RWPE1 (cell line): Measurements from ENCODE around the gene CNTN5.
"Not testable (repeated sequence)": the region's sequence is repeated elsewhere in the genome, so short reads cannot be mapped to it uniquely, and the experiment has no call there.

Source experiments
- CTCF ChIA-PET: fragments of 350-600 bp; sonication (Branson Sonifier 250); formaldehyde crosslinking; extraction: SDS; loops from one replicate; lab custom pipeline; 2021; lab: Yijun Ruan, JAX
- POLR2A ChIA-PET: fragments of 400-600 bp; formaldehyde crosslinking; extraction: SDS; loops from one replicate; lab custom pipeline; 2020; ENCODE audit warnings: antibody characterized with exemption; ENCODE audit not compliant: low non-redundant PET; lab: Yijun Ruan, JAX
- DNase-seq: peaks from one replicate; pipeline ENCODE4 v3.0.0; 2012; ENCODE audit warnings: low spot score
- H3K27ac ChIP-seq: fragments of 450-650 bp; 2 replicates; pipeline ENCODE4 v1.5.1; 2017
- CTCF ChIP-seq: fragments of 450-650 bp; conservative IDR thresholded peaks from 2 replicates; pipeline ENCODE4 v1.5.1; 2017; ENCODE audit warnings: low read depth, mild to moderate bottlenecking

Gene CNTN5

GRCh38 chr11:99098258-99098657, 77.5 kb downstream of the CNTN5 start:
- DNase-seq: no peak
- CTCF ChIA-PET: no interaction called here

GRCh38 chr11:99098751-99099150, 78.0 kb downstream of the CNTN5 start:
- H3K27ac ChIP-seq: no peak overlapping the region
- CTCF ChIA-PET: no interaction called here
- no peak for TF ChIP-seq CTCF
- POLR2A ChIA-PET: no interaction called here
- no peak for DNase-seq

More at GRCh38 chr11:99098258-99098657, 77.5 kb downstream of the CNTN5 start:
- no peak overlapping the region for H3K27ac ChIP-seq
- TF ChIP-seq CTCF: no peak
- POLR2A ChIA-PET: no interaction called here

GRCh38 chr11:99117603-99118002, 96.9 kb downstream of the CNTN5 start:
- no peak for TF ChIP-seq CTCF
- no peak overlapping the region for H3K27ac ChIP-seq
- DNase-seq: no peak
- CTCF ChIA-PET: no interaction called here
- POLR2A ChIA-PET: no interaction called here

GRCh38 chr11:99133862-99134261, 113.1 kb downstream of the CNTN5 start:
- POLR2A ChIA-PET, DNase-seq: not testable (repeated sequence)
- CTCF ChIA-PET: interaction anchor here (0.7 kb wide), 1 partner anchor 48 kb away, joined by 3 read pairs; no protein-coding TSS in a partner anchor

GRCh38 chr11:99135508-99135907, 114.8 kb downstream of the CNTN5 start:
- POLR2A ChIA-PET: no interaction called here
- no peak for DNase-seq
- CTCF ChIA-PET: no interaction called here
- H3K27ac ChIP-seq: no peak overlapping the region
- TF ChIP-seq CTCF: no peak

More at GRCh38 chr11:99133862-99134261, 113.1 kb downstream of the CNTN5 start:
- not testable (repeated sequence) for H3K27ac ChIP-seq

GRCh38 chr11:99142237-99142636, 121.5 kb downstream of the CNTN5 start:
- H3K27ac ChIP-seq: no peak overlapping the region
- TF ChIP-seq CTCF: no peak
- CTCF ChIA-PET: no interaction called here
- DNase-seq: no peak
- POLR2A ChIA-PET: no interaction called here

GRCh38 chr11:99148352-99148751, 127.6 kb downstream of the CNTN5 start:
- CTCF ChIA-PET: no interaction called here
- POLR2A ChIA-PET: no interaction called here
- no peak for TF ChIP-seq CTCF

More at GRCh38 chr11:99148352-99148751, 127.6 kb downstream of the CNTN5 start:
- no peak overlapping the region for H3K27ac ChIP-seq
- no peak for DNase-seq
